ENCODE results near the gene TTLL11.
A peak's percentile ranks its signal among the peaks of the same experiment; 100 is the strongest.
"Not testable (repeated sequence)": the region's sequence is repeated elsewhere in the genome, so short reads cannot be mapped to it uniquely, and the experiment has no call there.

Gene TTLL11

DNA sequence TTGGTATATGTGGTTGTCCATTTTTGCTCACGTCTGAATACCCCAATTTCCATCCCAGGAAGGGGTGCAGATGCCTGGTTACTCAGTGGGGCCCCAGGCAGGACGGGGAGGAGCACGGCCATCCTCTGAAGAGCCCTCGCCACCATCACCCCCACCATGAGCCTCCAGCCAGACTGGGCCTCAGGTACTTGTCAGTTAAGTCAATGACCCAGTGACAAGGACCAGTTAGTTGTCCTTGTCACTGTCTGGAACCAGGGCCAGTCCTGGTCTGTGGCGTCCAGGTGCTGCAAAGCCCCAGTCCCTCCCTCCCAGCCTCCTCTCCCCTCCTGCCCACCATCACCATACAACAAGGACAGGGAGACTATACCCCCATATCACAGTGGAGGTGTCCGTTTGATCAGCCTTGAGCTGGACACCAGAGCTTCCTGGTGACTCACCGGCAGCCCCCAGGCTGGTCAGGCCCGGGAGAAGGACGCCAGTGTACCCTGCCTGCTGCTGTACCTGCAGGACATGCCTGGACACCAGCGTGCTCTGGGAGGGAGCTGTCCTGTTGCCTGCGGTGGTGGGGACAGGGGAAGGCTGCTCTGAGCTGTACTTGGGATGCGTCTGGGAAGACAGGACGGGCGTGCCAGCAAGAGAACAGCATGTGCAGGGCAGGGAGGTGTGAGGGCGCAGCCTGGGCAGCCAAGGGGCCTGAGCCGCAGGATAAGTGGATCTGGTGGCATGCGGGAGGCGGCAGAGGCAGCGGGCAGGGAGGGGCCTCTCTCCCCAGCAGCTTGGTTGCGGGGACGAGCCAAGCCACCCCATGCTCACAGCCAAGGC lies 32.6 kb upstream of the TTLL11 start:
- no peak for DNase-seq (ENCODE audit: low read depth, low spot score)

DNA sequence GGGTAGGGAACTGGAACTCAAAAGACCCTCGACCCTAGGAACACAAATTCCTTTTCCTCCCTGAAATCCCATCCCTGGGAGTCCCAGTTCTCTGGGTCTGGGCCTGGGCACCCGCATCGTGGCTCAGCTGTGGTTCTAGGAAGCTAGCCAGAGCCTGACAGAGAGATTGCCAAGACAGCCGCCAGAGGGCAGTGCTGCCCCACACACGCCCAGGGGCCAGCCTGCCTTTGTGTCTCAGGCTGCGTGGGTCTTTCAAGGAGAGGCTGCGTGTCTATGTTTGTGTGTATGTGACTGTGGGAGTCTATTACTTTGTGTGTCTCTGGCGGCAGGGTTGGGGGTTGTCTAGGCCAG lies 32.0 kb upstream of the TTLL11 start:
- peak; percentile 52 for DNase-seq (ENCODE audit: low read depth, low spot score)

DNA sequence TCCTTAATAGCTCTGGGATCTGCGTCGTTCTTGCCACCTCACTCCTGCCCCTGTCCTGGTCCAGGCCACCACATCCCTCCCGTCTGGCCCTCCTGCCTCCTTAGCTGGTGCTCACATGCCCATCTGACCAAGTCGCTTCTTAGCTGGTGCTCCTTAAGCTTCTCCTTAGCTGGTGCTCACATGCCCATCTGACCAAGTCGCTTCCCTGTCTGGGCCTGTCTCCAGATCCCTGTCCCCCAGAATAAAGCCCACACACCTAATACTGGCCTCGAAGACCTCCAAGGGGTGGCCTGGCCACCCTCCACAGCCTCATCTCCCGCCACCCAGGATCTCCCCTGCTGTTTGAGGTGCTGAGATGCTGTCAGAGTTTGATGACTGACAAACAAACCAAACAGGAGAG lies 31.4 kb upstream of the TTLL11 start:
- DNase-seq (ENCODE audit: low read depth, low spot score) = no peak

DNA sequence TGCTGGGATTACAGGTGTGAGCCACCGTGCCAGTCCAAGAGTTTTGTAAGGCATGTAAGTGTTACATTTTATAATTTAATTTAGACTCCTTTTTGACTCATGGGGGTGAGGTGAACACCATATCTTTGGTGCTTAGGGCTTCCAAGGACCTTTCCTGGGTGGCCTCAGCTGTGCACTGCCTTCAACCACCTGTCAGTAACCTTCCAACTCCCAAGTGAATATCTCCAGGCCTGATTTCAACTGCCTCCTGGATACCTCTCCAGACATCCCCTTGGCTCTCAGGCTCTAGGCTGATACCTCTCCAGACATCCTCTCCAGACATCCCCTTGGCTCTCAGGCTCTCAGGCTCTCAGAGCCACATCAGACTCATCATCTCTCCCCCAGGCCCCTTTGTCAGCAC lies 30.9 kb upstream of the TTLL11 start:
- DNase-seq (ENCODE audit: low read depth, low spot score) = no peak

DNA sequence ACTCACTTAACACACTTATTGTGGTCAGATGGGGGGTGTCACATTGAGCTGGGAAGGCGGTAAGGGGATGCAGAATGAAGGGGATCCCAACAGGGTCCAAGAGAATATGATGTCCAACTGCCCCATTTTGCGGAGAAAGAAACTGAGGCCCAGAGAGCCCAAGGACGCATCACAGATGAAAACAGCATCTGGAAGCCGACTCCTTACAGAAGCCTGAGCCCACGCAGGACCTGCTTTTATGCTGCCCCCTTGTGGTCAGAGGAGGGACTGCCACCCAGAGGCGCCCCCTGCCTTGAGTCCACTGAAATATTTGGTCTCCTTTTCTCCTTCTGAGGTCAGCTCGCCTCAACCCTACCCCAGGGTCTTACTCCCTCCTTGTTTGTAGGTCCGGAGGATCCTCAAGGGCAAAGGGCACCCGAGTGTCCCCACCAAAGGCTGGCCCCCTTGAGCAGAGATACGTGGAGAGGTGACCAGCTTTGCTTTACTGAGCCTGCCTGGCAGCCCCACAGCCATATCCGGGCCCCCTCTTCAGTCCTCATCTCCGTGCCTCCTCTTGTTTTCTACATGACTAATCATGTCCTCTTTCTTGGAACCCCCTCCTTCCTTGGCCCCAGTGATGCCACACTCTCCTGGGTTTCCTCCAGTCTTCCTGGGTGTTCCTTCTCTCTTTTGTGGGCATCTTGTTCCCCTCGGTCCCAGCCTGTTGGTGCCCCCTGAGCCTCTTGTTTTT lies 30.0 kb upstream of the TTLL11 start:
- DNase-seq (ENCODE audit: low read depth, low spot score) = peak; percentile 56

DNA sequence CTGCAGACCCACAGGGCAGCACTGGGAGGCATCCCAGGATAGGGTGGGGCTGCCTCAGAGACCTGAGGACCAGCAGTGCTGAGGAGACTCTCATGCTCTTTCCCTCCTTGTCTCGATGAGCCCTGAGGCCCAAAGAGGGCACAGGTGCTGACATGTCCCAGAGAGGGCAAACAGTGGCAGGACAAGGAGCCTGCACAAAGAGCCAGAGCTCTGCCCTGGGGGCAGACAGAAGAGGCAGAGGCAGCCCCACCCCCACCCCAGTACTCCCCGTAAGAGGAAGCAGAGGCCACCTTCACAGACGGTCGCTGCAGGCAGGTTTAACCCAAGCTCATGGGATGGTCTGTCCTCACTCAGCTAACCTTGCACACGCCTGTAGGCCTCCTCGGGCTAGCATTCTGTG lies 29.4 kb upstream of the TTLL11 start:
- no peak for DNase-seq (ENCODE audit: low read depth, low spot score)

DNA sequence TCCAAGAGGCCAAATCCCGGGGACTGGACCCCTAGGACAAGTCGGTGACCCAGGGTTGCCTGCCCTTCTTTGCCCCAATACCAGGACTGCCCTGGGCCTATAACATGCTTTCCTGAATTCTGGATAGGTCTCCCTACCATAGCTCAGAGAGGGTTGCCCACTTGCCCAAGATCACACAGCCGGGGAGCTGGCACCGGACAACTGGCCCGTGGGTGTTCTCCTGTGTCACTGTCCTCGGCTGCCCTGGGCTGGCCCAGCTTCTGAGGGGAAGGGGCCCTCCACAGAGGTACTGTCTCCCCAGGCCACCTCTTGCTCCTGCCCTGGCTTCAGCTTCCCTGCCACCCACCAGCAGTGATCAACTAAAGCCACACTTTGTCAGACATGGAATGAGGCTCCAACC lies 28.8 kb upstream of the TTLL11 start:
- no peak for DNase-seq (ENCODE audit: low read depth, low spot score)

DNA sequence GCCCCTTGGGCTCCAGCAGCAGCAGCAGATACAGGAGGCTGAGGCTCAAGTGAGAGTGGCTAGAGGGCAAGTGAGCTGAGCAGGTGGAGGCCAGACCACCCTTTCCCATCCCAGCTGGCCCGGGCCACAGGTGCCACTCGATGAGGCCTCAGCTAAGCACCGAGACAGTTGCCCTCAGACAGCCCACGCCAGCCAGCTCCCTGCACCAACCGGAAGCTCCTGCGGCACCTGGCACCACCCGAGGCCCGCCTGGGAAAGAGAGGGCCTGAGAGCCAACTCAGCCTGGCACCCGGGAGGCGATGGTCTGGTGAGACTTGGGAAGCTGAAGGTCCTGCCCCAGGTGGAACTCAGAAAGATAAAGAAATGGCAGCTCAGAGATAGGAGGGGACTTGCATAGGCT lies 28.3 kb upstream of the TTLL11 start:
- DNase-seq (ENCODE audit: low read depth, low spot score) = no peak

DNA sequence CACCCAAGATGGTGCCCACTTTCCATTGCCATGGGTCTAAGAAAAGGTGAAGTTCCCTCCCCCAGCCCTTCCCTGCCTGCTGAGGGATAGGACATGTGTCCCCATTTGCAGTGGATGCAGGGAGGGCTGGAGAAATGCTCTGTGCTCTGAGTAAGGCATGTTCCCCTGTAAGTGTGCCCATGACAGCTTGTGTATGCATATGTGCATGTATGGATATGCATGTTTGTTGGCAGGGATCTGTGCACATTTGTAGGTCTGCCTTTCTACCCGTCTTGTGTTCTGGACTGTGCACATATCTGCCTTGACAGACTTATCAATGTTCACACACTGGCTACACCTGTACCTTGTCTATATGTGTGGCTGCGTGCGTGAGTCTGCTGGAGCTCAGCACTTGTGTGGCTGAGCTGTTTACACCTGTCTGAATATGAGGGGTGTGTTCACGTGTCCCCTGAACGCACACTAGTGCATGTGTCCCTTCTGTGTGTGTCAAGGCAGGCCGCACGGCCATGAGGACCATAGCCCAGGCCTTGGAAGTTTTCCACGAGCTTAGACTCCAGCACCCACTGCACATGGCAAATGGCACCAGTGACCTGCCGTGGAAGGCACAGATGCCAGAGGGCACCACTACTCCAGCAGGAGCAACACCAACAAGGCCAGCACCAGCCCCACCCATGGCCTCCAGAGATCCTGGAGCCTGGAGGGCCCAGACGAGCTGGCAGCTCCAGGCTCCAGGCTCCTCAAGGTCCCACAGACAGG lies 27.4 kb upstream of the TTLL11 start:
- no peak for DNase-seq (ENCODE audit: low read depth, low spot score)

- no peak for DNase-seq (ENCODE audit: low read depth, low spot score)
Observed at GRCh38 chr9:122119721-122120120, 26.6 kb upstream of the TTLL11 start.

DNA sequence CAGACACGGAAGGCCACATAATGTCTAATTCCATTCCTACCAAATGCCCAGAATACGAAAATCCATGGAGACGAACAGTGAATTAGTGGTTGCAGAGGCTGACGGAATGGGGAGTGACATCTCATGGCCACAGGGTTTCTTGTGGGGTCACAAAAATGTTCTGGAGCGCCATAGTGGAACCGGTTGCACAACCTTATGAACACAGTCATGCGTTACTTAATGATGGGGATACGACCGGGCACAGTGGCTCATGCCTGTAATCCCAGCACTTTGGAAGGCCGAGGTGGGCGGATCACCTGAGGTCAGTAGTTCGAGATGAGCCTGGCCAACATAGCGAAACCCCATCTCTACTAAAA lies 26.0 kb upstream of the TTLL11 start:
- no peak for DNase-seq (ENCODE audit: low read depth, low spot score)

DNA sequence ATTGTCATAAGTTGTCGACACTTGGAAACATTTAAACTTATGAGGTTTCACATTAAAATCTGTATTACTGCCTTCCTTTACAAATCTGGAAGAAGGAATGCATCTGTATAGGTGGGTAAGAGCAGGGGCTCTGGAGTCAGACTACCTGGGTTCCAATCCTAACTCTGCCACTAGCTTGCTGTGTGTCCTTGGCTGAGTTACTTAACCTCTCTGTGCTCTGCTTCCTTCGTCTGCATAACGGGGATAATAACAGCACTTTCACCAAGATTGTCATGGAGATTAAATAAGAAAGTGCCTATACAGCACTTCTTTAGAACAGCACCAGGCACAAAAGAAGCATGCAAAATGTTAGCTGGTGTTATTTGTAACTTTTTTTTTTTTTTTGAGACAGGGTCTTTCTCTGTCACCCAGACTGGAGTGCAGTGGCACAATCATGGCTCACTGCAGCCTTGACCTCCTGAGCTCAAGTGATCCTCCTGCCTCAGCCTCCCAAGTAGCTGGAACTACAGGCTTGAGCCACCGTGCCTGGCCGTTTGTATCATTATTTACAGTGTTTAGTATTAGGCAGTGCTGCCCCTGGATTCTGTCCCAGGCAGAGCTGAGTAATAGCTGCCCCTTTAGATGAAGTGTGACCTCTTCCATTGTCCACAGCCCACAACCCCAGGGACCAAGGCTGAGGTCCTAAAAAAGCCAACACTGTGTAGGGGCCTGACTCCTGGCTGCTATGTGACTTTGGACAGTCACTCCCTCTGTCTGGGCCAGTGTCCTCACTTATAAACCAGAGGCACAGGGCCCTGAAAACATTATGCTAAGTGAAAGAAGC lies 25.4 kb upstream of the TTLL11 start:
- no peak for DNase-seq (ENCODE audit: low read depth, low spot score)

- DNase-seq (ENCODE audit: low read depth, low spot score) = not testable (repeated sequence)
Observed at GRCh38 chr9:122117241-122117640, 24.1 kb upstream of the TTLL11 start.

DNA sequence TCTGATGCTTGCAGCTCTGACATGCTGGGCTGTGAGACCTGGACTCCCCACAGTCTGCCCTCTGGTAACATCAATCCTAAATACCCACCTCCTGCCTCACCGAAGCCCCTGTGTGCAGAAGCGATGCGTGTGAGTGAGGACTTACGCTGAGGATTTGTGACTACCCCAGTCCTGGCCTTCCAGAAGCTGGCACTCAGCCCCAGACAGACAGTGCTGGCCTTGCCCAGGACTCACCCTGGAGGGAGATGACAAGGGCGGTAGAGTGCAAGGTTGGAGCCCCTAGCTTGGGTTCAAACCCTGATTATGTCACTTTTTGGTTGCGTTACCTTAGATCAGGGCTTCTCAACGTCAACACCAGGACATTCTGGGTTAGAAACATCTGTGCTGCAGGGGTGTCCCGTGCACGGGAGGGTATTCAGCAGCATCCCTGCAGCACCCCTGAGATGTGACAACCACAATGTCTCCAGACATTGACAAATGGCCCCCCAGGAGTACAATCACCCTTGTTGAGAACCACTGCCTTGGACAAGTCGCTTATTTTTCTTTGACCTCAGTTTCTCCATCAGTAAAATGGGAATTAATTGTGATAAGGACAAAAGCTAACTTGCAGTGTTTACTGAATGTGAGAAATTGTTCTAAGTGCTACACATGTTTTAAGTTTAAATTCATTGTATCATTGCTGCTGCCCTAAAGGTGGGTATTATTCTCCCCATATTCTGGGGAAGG lies 23.5 kb upstream of the TTLL11 start:
- no peak for DNase-seq (ENCODE audit: low read depth, low spot score)

- DNase-seq (ENCODE audit: low read depth, low spot score) = no peak
Observed at GRCh38 chr9:122116040-122116439, 22.9 kb upstream of the TTLL11 start.

- DNase-seq (ENCODE audit: low read depth, low spot score) = no peak
Observed at GRCh38 chr9:122115176-122116035, 22.3 kb upstream of the TTLL11 start.

GRCh38 chr9:122113574-122113973 lies 20.5 kb upstream of the TTLL11 start:
- DNase-seq (ENCODE audit: low read depth, low spot score) = no peak

DNA sequence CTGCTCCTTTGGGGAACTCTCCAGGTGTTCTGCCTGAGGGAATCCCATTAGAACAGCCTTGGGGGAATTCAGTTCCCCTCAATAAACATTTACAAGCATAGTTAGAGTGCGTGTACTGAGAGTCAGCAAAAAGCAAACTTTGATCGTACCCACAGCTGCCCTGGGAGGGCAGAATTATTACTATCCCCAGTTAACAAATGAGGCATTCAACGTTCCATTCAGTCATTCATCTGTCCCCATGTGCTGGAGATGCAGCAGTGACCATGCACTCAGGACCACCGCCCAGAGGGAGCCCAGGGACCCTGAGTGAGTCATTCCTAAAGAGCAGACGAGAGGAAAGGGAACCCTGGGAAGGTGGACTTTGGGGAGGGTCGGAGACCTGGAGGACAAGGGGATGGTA lies 19.1 kb upstream of the TTLL11 start:
- no peak for DNase-seq (ENCODE audit: low read depth, low spot score)

DNA sequence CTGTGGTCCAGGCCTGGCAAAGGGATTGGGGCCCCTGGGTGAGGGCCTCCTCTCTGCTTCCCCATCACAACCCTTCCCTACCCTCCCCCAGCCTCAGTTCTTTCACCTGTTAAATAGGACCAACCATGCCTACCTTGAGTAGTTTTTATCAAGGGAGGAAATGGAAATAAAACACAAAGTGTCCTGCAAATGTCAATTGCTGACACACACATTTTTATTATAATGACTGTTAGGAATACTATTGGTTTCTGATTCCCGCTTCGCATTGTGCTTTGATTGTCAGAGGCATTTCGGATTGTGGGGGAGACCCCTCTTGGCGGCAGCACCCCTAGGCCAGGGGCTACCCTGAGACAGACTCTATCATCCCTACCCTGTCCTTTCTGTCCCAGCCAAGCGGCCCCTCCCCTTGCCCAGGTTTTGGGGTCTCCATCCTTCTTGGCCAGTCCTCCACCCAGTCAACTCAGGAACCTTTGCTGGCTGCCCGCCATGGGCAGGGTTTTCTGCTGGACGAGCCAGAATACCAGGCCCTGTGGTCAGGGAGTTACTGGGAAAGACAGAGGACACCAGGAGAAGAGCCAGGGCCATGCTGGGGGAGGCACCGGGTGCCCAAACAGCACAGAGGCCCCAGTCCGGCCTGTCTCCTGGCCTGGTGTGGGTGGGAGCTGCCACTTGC lies 18.4 kb upstream of the TTLL11 start:
- DNase-seq (ENCODE audit: low read depth, low spot score) = no peak

All from activated CD4-positive, CD25-positive, alpha-beta regulatory T cell treated with anti-CD3 and anti-CD28 coated beads, Interleukin-2, amount 50 U/mL, for 16 hours (primary cell).